HG02588 (cell line): Measurements from ENCODE around the gene RALGAPA2.

Experiments used
- ATAC-seq: cut with Tn5 transposase; IDR thresholded peaks from one replicate; pipeline ENCODE4 v1.9.1; 2021; ENCODE audit warnings: mild to moderate bottlenecking, moderate library complexity; ENCODE audit not compliant: unreplicated experiment

RALGAPA2 gene

GRCh38 chr20:20637998-20638725, 74.3 kb downstream of the RALGAPA2 start:
- no peak for ATAC-seq

DNA sequence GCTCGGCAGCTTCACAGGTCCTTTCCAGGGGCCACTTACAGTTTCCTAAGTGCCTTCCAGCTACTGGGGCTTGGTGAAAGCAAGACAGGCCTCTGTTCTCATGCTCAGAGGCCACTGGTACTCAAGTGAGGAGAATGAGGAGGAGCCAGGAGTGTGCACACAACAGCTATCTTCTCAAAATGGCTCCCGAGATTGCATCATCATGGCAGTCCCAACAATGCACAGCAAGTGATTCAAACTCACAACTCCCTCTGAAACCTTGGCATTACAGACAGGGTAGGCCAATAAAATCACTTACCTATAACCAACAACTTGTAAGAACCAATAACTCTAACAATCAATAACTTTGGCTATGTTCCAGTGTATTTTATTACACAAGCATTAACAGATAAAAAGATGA, 77.4 kb downstream of the RALGAPA2 start:
- ATAC-seq: no peak

GRCh38 chr20:20632644-20633043, 79.8 kb downstream of the RALGAPA2 start:
- ATAC-seq: no peak

DNA sequence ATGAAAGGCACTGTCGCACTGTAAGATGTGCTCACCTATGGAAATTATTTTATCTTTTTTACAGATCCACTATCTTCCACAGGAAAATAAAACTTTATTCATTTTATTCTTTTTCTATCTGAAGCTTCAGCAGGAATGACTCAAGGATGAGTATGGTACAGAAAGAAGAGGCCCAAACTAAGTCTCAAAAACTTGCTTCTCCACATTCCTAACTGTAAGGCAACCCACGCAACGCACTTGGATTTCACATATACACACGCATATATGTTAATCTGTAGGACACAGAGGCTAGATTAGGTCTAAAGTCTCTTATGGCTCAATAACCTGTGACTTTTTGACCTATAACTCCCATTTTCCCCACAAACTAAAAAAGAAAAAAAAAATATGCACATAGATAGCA, 81.9 kb downstream of the RALGAPA2 start:
- no peak for ATAC-seq

GRCh38 chr20:20629556-20630188, 82.8 kb downstream of the RALGAPA2 start:
- ATAC-seq: no peak

DNA sequence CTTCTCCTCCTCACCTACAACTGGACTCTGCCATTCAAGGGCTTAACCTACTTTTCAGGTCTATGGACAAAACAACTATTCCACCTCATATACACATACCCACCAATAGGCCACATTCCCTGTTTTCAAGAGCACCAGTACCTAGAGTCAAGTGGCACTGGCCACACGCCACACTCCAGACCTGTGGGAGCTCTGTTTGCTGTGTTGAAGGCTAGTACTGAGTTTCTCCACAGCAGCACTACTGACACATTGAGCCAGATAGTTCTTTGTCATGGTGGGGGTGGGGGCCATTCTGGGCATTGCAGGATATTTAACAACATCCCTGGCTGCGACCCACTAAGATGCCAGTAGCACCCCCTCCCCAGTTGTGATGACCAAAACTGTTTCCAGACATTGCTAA, 84.1 kb downstream of the RALGAPA2 start:
- no peak for ATAC-seq

- no peak for ATAC-seq
Measured at GRCh38 chr20:20627471-20627870, 85.0 kb downstream of the RALGAPA2 start.

DNA sequence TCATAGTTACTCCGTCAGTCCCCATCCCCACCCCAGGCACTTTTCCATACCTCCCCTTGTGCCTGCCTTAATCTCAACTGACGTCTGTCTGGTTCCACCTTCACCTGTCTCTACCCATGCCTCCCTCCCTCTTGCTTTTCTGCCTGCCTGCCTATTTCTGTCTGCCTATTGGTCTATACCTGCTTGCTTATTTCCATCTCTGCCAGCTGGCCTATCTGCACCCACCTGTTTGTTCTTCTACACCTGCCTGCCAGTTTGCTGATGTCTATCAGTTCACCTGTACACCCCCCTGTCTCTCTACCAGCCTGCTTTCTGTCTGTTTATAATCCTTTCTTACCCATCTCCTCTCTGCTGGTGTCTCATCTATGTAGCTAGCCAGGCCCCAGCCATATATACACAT, 87.5 kb downstream of the RALGAPA2 start:
- no peak for ATAC-seq

DNA sequence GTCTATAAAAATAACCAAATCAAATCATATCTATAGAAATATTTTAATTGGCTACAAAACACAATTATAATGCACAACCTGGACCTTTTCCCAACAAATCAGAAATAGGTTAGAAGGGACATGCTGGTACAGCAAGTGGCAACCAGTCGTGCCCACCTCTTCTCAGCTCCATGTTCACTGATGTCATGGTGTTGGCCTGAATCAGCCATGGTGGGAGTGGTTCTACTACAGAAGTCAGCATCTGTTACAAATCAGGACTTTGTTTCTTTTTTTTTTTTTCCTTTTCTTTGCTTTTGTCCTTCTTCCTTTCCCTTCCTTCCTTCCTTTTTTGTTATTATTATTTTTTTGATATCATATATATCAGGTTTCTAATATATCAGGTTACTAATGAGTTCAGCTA, 91.2 kb downstream of the RALGAPA2 start:
- ATAC-seq: no peak

GRCh38 chr20:20614391-20614790, 98.1 kb downstream of the RALGAPA2 start:
- ATAC-seq: no peak

DNA sequence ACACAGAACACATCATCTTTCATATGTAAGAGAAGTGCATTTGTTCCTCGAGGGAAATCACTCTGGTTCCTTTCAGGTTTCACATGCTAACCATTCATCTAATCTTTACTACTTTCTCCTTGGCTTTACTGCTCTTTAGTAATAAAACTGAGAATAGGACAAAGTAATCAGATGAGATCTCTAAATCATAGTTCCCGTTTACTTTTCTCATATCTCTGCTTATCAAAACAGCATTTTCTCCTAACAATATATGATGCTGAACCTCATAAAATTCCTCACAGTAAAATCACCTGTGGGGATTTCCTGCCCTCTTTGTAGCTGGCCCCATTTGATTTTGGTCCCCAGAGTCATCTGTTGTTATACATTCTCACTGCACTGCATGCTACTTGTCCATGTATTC, 100.2 kb downstream of the RALGAPA2 start:
- ATAC-seq: no peak

DNA sequence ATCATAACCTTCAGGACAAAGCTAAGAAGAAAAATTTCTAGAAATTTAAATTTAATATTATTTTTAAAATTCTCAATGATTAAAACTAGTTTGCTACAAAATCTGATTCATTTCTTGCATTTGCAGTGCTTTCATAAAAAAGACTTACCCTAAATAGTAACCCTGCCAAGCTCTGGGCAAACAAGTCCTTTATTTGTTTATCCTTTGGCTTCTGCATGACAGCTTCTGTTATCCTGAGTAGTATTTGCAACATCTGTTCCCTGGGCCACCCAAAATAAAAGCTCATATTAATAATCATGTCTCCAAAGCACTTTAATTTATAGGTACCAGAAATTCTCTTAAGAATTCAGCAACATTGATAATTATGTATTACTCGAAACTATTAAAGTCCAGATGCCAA, 101.3 kb downstream of the RALGAPA2 start:
- ATAC-seq: no peak

DNA sequence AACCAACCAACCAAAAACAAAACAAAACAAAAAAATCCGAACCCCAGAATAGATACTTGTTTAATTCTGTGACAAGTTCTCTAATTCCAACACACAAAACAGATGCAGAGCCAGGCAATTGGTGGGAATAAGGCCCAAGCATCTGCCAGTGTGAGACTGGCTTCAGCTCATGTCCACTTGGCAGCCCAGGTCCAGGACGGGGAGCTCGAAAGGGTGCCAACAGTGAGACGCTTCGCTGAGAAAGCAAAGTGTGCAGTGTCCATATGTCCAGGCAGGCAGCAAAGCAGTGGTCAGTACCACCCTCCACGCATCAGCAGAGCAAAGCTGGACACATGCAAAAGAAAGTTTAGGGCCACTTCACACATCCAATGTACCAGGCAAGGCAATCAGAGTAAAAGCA, 102.9 kb downstream of the RALGAPA2 start:
- no peak for ATAC-seq

GRCh38 chr20:20608641-20609040, 103.8 kb downstream of the RALGAPA2 start:
- no peak for ATAC-seq

- no peak for ATAC-seq
Measured at GRCh38 chr20:20608041-20608440, 104.4 kb downstream of the RALGAPA2 start.

DNA sequence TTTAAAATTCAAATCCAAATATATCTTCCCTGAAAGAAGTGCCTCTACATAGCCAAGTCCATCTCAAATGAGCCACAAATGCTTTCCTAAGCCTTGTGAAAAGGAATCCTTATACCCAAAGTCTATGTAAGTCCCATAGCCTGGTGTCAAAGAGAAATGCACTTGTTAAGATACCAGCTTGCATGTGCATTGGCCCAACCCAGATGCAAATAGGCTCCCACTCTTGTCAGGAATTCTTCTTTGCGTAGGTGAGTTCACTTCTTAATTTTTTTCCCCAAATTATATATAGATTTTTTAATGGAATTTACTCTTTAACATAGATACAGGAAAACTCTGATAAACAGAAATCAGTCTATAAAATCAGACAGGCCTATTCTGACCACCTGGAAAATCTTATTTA, 105.6 kb downstream of the RALGAPA2 start:
- no peak for ATAC-seq

GRCh38 chr20:20606050-20606449, 106.4 kb downstream of the RALGAPA2 start:
- no peak for ATAC-seq

GRCh38 chr20:20604907-20605306, 107.5 kb downstream of the RALGAPA2 start:
- no peak for ATAC-seq

DNA sequence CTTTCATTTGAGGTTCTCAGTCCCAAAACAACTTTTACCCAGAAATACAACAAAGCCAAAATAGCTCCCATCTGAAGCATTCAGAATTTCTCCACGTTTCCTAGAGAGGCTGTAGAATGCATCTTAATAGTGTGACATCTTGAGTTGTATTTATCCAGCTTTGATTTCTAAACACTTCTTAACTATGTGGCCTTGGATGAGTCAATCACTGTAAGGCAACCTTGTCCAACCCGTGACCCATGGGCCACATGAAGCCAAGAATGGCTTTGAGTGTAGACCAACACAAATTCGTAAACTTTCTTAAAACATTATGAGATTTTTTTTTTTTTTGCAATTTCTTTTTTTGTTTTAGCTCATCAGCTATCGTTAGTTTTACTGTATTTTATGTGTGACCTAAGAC, 108.1 kb downstream of the RALGAPA2 start:
- ATAC-seq: no peak

DNA sequence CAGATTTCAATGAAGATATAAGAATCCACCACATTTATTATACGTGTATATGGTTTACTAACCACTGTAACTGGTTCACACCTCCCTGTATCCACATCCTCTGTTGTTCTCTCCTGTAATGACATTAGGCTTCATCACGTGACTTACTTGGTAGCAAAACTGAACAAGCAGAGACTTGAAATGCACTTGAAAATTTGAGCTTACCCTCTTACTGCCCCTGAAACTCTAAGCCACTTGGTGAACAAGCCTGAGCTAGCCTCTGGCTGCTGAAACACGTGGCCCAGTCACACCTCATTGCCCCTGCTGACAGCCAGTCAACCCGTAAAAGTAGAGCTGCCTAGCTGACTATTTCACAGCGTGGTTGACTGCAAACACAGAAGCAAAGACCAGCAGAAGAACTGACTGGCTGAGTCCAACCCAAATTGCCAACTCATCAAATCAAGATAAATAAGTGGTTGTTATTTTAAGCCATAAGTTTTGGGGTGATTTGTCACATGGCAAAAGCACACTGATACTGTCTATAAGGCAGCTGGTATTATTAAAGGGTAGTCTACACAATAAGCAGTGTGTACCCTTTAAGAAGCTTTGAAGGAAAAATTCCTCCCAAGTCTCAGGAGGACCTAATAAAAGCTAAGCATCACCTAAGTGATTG, 109.0 kb downstream of the RALGAPA2 start:
- peak; percentile 99 for ATAC-seq

DNA sequence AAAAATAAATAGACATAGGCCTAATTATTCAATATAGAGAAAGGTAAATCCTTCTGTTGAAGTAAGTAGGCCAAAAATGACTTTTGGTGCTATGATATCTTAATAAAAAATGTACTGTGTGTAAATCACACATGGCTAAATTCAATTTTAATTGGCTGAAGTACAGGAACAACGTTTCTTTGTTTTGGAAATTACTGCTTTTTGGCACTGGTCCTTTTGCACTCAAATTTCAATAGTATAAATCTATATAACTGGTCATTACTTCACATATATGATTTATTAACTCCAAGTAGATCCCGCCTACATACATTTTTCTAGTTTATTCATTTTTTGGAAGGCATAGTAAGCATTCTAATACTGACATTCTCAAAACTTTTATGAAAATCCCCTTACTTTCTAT, 114.5 kb downstream of the RALGAPA2 start:
- ATAC-seq: no peak

DNA sequence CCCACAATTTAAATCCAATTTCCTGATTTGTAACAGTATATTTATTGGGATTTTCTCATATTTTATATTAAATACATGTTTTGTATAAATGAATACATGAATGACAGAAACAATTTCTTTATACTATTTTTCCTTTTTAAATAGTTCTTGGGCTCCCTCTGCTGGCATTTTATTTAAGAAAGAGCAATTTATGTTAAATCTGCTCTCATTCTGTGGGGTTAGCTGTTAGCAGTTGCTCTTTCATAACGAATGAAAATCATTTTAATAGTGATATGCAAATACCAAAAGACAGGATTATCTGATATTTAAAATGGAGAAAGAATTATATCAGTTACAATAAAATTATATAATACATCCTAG, 118.3 kb downstream of the RALGAPA2 start:
- no peak for ATAC-seq
